H1 (cell line): Measurements from ENCODE around the gene CLDN6. TPM values are rescaled to one million over a fixed set of nuclear protein-coding genes. Genes with fewer than 3 reads are reported as not detected.

Experiments used
- BACH1 ChIP-seq: IDR thresholded peaks from 2 replicates; pipeline ENCODE4 v1.6.1; 2012; ENCODE audit warnings: low read length, improper control_type of control experiment
- CBX5 ChIP-seq: fragments of 300-800, 300-1000 bp; sonication (generic); IDR thresholded peaks from 2 replicates; pipeline ENCODE4 v1.7.1; 2016; ENCODE audit warnings: antibody characterized with exemption, low read length, low read depth
- POLR2AphosphoS5 ChIP-seq: IDR thresholded peaks from 2 replicates; pipeline ENCODE4 v1.6.1; 2011; ENCODE audit warnings: low read depth, low read length
- polyA plus RNA-seq, 7 experiments: library from polyadenylated mRNA; depleted of rRNA in 3 of 7; stranded (reverse) in 5 of 7; unstranded in 2 of 7; fragments of >200 nt in 5 of 7; fragments of 200-250 nt in 2 of 7; gene quantifications; 1 replicate in 5 of 7; 2 replicates in 1 of 7; 4 replicates in 1 of 7; pipeline versions ENCODE4 v1.2.1 to v1.2.3, GENCODE V29; 2011 to 2013; ENCODE audit warnings: missing spikeins in 2 of 7, mixed read lengths in 2 of 7
- total RNA-seq: library from RNA; stranded (reverse); fragmentation: NEBNext Ultra II Directional; extraction: Animal tissue kit (Norgen Biotek cat#: 25700); gene quantifications from 2 replicates; pipeline ENCODE4 v1.2.1, GENCODE V29; 2021

The CLDN6 gene
- total and polyA plus RNA-seq, 2 of the 8 experiments (the other 6 are each of a cell fraction or from before 2014, with no cell fraction given), result 747 to 1,115 TPM

DNA sequence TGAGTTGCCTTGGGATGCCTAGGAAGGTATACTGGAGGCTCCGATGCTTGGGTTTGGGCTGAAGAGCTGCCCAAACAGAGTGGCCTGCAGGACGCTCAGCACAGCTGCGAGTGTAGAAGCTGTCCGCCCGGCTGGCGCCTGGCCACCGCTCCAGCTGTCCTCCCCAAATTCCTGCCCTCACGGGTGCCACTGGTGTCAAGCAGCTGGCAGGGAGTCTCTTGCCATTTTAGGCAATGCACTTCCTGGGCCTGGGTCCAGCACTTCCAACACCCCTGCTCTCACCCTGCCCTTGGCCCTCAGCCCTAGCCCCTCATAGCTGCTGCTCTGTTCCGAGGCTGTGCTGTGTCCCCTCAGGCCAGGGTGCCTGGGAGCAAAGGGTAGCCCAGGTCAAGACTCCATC, 32.5 kb downstream of the CLDN6 start (continued):
- no peak for TF ChIP-seq CBX5
- TF ChIP-seq POLR2AphosphoS5, result no peak
- no peak for TF ChIP-seq BACH1
- TF ChIP-seq, all 59 proteins: peak for 0
